IPS-18a (cell line): ENCODE results near the gene ERICH6.

Experiments used
- H3K27ac ChIP-seq: one replicate; pipeline ENCODE4 v1.5.1; 2013; ENCODE audit warnings: low read length
- H3K27me3 ChIP-seq: one replicate; pipeline ENCODE4 v1.6.1; 2013; ENCODE audit warnings: mild to moderate bottlenecking, low read length; ENCODE audit not compliant: control insufficient read depth, insufficient read depth
- H3K36me3 ChIP-seq: one replicate; pipeline ENCODE4 v1.6.1; 2013; ENCODE audit warnings: low read depth, low read length; ENCODE audit not compliant: control insufficient read depth
- H3K4me1 ChIP-seq: one replicate; pipeline ENCODE4 v1.6.1; 2013; ENCODE audit warnings: low read depth, low read length; ENCODE audit not compliant: control insufficient read depth
- H3K4me3 ChIP-seq: one replicate; pipeline ENCODE4 v1.5.1; 2013; ENCODE audit warnings: low read length
- H3K9ac ChIP-seq: one replicate; pipeline ENCODE4 v1.6.1; 2013; ENCODE audit warnings: mild to moderate bottlenecking, low read length, moderate library complexity
- H3K9me3 ChIP-seq: one replicate; pipeline ENCODE4 v1.6.1; 2013; ENCODE audit warnings: low read depth, low read length; ENCODE audit not compliant: control insufficient read depth

The ERICH6 gene

DNA sequence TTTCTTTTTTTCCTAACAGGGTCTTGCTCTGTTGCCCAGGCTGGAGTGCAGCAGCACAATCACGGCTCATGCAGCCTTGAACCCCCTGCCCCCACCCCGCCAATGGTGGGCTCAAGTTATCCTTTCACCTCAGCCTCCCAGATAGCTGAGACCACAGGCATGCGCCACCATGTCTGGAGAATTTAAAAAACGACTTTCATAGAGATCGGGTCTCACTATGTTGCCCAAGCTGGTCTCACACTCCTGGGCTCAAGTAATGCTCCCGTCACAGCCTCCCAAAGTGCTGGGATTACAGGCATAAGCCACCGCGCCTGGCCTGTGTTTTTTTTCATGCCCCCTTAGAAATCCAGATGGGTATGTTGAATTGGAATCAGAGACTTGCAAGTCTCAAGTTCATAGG, 40.3 kb downstream of the ERICH6 start:
- H3K27me3 ChIP-seq = no peaks in the 10 kb centered on the region
- no peak overlapping the region for H3K4me3 ChIP-seq
- no peaks in the 10 kb centered on the region for H3K9me3 ChIP-seq
- no peaks in the 10 kb centered on the region for H3K4me1 ChIP-seq
- H3K27ac ChIP-seq = no peak overlapping the region
- no peaks in the 10 kb centered on the region for H3K36me3 ChIP-seq
- H3K9ac ChIP-seq = no peak overlapping the region

DNA sequence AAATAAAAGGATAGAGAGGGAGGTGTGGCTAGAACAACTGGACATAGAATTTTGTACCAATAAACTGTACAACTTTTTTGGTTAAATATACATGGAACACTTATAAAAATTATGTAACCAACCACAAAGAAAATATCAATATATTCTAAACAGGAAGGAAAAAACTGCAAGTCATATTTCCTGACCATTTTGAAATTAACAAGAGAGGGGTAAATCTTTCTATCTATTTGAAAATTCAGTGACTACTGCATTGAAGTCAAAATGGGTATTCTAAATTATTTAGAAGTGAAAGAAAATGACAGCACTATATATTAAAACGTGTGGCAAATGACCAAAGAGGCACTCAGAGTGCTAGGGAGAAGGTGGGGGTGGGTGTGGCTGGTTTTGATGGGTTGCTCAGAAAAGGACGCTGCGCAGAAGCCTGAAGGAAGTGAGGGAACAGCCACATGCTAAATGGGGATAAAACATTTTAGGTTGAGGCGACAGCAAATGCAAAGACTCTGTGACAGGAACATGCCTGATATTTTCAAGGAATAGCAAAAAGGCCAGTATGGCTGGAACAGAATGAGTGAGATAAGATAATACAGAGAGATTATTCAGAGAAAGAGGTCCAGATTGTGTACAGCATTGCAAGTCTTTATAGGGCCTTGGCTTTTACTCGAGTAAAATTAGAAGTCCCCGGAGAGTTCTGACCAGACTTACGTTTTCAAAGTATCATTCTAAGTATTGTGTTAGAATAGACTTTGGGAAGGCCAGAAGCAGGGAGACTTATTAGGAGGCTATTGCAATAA, 41.1 kb downstream of the ERICH6 start:
- Histone ChIP-seq H3K27ac (no peak overlapping the region), H3K4me1 (no peaks in the 10 kb centered on the region), H3K9ac (no peak overlapping the region), H3K9me3 (no peaks in the 10 kb centered on the region), H3K36me3 (no peaks in the 10 kb centered on the region), H3K4me3 (no peak overlapping the region), H3K27me3 (no peaks in the 10 kb centered on the region)

DNA sequence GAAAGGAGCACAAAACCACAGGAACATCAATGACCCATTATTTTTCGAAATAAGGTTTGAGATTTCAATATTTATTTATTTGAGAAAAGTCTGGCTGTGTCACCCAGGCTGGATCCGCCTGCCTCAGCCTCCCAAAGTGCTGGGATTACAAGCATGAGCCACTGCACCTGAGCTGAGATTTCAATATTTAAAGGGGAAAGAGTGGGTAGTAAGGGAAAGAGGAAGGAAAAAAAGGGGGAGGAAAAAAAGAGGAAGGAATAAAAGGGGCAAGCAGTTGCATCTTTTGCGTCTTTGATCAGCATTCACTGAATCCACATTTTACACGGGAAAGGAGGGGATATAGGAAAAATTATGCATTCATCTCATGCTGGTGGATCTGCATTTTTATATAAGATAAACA, 47.4 kb downstream of the ERICH6 start:
- H3K9me3 ChIP-seq = no peaks in the 10 kb centered on the region
- H3K9ac ChIP-seq = no peak overlapping the region
- H3K36me3 ChIP-seq = no peaks in the 10 kb centered on the region
- no peaks in the 10 kb centered on the region for H3K27me3 ChIP-seq
- no peak overlapping the region for H3K4me3 ChIP-seq
- H3K27ac ChIP-seq = no peak overlapping the region
- H3K4me1 ChIP-seq = no peaks in the 10 kb centered on the region

DNA sequence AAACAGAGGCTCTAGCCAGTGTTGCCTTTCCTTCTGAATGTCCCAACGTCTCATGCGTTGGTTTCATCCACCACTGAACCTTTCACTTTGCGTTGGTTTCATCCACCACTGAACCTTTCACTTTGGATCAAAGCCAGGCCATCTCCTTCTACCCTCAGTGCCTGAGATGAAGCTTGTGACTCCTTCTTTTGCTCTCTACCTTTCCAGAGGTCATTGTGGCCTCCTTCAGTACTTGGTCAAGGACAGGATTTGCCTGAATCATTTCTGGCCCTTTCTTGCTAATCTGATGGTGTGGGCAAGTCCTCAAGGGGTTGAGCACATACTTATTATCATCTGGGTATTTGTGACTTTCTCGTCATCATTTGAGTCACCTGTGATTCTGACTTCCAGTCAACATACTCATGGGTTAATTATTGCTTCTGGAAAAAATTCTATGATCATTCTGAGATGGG, 50.6 kb downstream of the ERICH6 start:
- H3K27ac ChIP-seq = no peak overlapping the region
- no peak overlapping the region for H3K4me3 ChIP-seq
- no peaks in the 10 kb centered on the region for H3K27me3 ChIP-seq
- H3K9me3 ChIP-seq = no peaks in the 10 kb centered on the region
- no peaks in the 10 kb centered on the region for H3K4me1 ChIP-seq
- H3K36me3 ChIP-seq = no peaks in the 10 kb centered on the region
- H3K9ac ChIP-seq = no peak overlapping the region

DNA sequence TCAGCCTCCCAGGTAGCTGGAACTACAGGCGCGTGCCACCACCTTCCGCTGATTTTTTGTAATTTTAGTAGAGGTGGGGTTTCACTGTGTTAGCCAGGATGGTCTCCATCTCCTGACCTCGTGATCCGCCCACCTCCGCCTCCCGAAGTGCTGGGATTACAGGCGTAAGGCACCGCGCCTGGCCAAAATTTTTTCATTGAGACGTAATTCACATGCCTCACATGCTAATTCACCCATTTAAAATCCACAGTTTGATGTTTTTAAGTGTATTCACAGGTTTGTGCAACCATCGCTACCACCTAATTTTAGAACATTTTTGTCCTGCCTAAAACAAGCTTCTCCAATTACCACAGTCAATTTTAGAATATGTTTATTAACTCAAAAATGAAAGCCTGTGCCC, 63.5 kb downstream of the ERICH6 start:
- Histone ChIP-seq H3K9ac (no peak overlapping the region), H3K27ac (no peak overlapping the region), H3K4me3 (no peak overlapping the region), H3K9me3 (no peaks in the 10 kb centered on the region), H3K4me1 (peaks cover 6% of the 10 kb centered on the region), H3K36me3 (no peaks in the 10 kb centered on the region), H3K27me3 (no peaks in the 10 kb centered on the region)

DNA sequence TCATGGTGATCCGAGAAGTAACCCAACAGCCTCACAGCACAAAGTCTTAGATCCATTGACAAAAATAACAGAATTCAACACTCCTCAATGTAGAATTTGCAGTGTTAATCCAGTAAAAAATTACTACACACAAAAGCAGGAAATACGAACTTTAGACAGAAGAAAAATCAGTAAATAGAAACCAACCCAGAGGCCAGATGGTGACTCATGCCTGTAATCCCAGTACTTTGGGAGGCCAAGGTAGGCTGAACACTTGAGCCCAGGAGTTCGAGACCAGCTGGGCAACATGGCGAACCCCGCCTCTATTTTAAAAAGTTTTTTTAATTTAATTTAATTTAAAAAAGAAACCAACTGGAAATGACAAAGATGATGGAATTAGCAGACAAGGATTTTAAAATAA, 64.5 kb downstream of the ERICH6 start:
- Histone ChIP-seq H3K27ac (no peak overlapping the region), H3K4me3 (no peak overlapping the region), H3K36me3 (no peaks in the 10 kb centered on the region), H3K9me3 (no peaks in the 10 kb centered on the region), H3K4me1 (peaks cover 8% of the 10 kb centered on the region), H3K27me3 (no peaks in the 10 kb centered on the region), H3K9ac (no peak overlapping the region)

DNA sequence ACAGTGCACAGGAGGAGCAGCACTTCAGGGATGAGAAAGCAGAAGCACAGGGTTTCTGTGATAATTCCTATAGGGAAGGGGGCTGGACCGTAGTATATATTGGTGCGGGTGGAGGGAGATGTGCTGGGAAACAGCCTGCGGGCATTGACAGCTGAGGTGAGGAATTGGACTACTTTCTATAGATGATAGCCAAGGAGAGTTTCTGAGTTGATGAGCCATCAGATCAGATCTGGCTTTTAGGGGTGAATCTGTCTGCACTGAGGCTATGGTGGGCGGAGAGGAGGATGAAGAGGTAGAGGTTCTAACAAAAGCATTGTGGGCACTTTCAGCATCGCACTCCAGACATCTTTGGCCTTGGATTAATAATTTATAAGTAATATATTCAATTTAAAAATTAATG, 67.5 kb downstream of the ERICH6 start:
- Histone ChIP-seq H3K36me3 (no peaks in the 10 kb centered on the region), H3K9me3 (no peaks in the 10 kb centered on the region), H3K27ac (no peak overlapping the region), H3K9ac (no peak overlapping the region), H3K4me1 (peaks cover 8% of the 10 kb centered on the region), H3K4me3 (no peak overlapping the region), H3K27me3 (no peaks in the 10 kb centered on the region)

DNA sequence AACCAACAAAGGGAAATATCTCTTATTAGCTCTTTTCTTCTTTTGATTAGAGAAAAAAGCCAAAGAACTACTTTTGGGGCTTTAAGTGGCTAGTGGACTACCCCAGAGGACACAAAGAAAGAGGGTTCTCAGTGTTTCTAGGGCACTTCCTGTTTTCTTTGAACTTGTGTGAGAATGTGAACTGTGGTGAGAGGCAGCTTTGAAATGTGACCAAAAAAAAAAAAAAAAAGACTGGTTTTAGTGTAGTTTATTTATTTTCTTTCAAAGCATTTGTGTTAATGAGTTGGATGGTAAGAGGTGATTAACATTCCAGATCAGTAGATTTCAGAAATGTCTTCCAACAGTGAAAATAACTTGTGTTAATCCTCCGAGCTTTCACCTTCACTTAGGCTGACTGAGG, 68.2 kb downstream of the ERICH6 start:
- no peak overlapping the region for H3K9ac ChIP-seq
- H3K27me3 ChIP-seq = no peaks in the 10 kb centered on the region
- H3K9me3 ChIP-seq = no peaks in the 10 kb centered on the region
- no peak overlapping the region for H3K27ac ChIP-seq
- no peaks in the 10 kb centered on the region for H3K36me3 ChIP-seq
- peaks cover 8% of the 10 kb centered on the region for H3K4me1 ChIP-seq
- no peak overlapping the region for H3K4me3 ChIP-seq

DNA sequence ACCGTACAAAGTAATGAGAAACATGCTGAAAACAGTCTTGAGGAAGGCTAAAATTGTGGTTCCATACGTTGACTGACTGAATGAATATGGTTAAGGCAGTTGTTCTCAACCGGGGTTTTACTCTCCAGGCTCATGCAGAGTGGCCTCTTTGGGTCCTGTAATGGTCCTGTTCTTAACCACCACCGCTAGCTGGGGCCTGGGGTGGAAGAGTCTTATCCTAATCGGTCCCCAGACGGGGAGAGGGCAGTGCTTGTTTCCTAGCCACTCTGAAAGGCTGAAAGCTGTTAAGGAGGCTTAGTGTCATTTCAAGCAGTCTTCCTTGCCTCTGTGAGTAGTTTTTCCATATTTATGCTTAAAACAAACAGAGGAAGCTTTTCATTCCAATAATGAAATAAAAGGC, 68.6 kb downstream of the ERICH6 start:
- no peak overlapping the region for H3K4me3 ChIP-seq
- no peak overlapping the region for H3K27ac ChIP-seq
- no peak overlapping the region for H3K9ac ChIP-seq

DNA sequence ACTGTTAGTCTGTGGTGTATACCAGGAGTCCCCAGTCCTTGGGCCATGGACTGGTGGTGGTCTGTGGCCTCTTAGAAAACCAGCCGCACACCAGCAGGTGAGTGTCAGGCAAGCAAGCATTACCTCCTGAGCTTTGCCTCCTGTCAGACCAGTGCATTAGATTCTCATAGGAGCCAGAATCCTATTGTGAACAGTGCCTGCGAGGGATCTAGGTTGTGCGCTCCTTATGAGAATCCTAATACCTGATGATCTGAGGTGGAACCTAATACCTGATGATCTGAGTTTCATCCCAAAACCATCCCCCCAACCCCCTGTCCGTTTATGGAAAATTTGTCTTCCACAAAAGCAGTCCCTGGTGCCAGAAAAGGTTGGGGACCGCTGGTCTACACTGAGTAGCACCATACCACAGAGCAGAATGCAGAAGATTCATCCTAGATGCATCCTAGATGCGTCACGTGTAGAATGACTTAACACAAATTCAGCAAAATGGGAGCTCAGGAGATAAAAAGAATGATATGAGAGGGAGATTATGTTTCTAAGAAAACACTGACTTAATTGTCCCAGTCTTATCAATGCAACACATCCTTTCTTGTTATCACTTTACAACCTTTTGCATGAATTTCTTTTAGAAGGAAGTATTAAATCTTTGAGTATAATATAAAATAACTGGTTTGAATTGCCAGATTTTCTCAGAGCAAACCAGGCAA, 72.1 kb downstream of the ERICH6 start:
- no peaks in the 10 kb centered on the region for H3K27me3 ChIP-seq
- no peaks in the 10 kb centered on the region for H3K9me3 ChIP-seq
- H3K4me1 ChIP-seq = peaks cover 8% of the 10 kb centered on the region
- H3K9ac ChIP-seq = no peak overlapping the region
- H3K36me3 ChIP-seq = peaks cover 29% of the 10 kb centered on the region
- H3K4me3 ChIP-seq = no peak overlapping the region
- H3K27ac ChIP-seq = no peak overlapping the region

More for the DNA sequence above, 68.6 kb downstream of the ERICH6 start:
- H3K4me1 ChIP-seq = peaks cover 8% of the 10 kb centered on the region
- peaks cover 2% of the 10 kb centered on the region for H3K36me3 ChIP-seq
- H3K27me3 ChIP-seq = no peaks in the 10 kb centered on the region
- H3K9me3 ChIP-seq = no peaks in the 10 kb centered on the region

DNA sequence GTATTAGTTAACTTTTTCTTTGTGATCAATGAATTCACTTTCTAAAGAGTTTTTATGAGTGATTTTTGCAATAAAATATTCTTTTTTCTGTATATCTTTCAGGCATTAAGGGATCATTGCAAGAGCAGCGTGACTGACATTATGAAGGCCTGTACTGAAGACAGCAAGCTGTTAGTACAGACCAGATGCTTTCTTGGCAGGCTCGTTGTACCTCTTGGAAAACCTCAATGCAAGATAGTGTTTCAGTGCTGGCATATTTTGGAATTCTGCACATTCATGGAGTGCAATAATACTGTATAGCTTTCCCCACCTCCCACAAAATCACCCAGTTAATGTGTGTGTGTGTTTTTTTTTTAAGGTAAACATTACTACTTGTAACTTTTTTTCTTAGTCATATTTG, 76.2 kb downstream of the ERICH6 start:
- Histone ChIP-seq H3K27me3 (no peaks in the 10 kb centered on the region), H3K9ac (no peak overlapping the region), H3K9me3 (no peaks in the 10 kb centered on the region), H3K36me3 (peaks cover 46% of the 10 kb centered on the region), H3K27ac (no peak overlapping the region), H3K4me1 (no peaks in the 10 kb centered on the region), H3K4me3 (no peak overlapping the region)
